Measurements from ENCODE around the gene STPG3. TPM values are rescaled to one million over a fixed set of nuclear protein-coding genes. Genes with fewer than 3 reads are reported as not detected.

The STPG3 gene
- total and polyA plus RNA-seq, 2 of the 13 experiments (the other 11 are each of a cell fraction or from before 2014, with no cell fraction given): not detected

GRCh38 chr9:137226338-137227053 lies 24.6 kb upstream of the STPG3 start (continued):
- TF ChIP-seq MXD3 (CRISPR knock-in tag; IDR thresholded peaks at IDR 0.05) (no peak), ZNF883 (CRISPR knock-in tag; IDR thresholded peaks at IDR 0.05; ENCODE audit: not compliant biosample characterization) (peak; percentile 34), HIVEP1 (CRISPR knock-in tag; IDR thresholded peaks at IDR 0.05) (no peak), ZNF687 (CRISPR knock-in tag; IDR thresholded peaks at IDR 0.05) (peak; percentile 55; the same call in 1 of the 2 replicates), BRD4 (CRISPR knock-in tag; IDR thresholded peaks at IDR 0.05) (0 out of 2 replicates have a peak, but pooled peaks have one; percentile 43), HNRNPUL1 (IDR thresholded peaks at IDR 0.05; ENCODE audit: low read depth, low read length) (no peak), ZNF251 (CRISPR knock-in tag; IDR thresholded peaks at IDR 0.05) (no peak), ZNF570 (CRISPR knock-in tag; IDR thresholded peaks at IDR 0.05; ENCODE audit: borderline replicate concordance) (no peak), FUBP1 (CRISPR knock-in tag; IDR thresholded peaks at IDR 0.05; ENCODE audit: borderline replicate concordance) (no peak), ZFP91 (CRISPR knock-in tag; IDR thresholded peaks at IDR 0.05; ENCODE audit: borderline replicate concordance) (no peak), THYN1 (CRISPR knock-in tag; IDR thresholded peaks at IDR 0.05; ENCODE audit: borderline replicate concordance, low read depth) (no peak), RELA (CRISPR knock-in tag; IDR thresholded peaks at IDR 0.05) (no peak)

Data from HepG2 (cell line).